Measurements from ENCODE around the gene PSMD13.

GRCh38 chr11:216081-216974, 20.4 kb upstream of the PSMD13 start:
- TF ChIP-seq, protein P1, sequence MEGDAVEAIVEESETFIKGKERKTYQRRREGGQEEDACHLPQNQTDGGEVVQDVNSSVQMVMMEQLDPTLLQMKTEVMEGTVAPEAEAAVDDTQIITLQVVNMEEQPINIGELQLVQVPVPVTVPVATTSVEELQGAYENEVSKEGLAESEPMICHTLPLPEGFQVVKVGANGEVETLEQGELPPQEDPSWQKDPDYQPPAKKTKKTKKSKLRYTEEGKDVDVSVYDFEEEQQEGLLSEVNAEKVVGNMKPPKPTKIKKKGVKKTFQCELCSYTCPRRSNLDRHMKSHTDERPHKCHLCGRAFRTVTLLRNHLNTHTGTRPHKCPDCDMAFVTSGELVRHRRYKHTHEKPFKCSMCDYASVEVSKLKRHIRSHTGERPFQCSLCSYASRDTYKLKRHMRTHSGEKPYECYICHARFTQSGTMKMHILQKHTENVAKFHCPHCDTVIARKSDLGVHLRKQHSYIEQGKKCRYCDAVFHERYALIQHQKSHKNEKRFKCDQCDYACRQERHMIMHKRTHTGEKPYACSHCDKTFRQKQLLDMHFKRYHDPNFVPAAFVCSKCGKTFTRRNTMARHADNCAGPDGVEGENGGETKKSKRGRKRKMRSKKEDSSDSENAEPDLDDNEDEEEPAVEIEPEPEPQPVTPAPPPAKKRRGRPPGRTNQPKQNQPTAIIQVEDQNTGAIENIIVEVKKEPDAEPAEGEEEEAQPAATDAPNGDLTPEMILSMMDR (IDR thresholded peaks at IDR 0.05): no peak
- TF ChIP-seq ZFX (IDR thresholded peaks at IDR 0.05; ENCODE audit: borderline replicate concordance): no peak
